HCT116 (cell line): ENCODE results near the gene KCNAB2. TPM values are rescaled to one million over a fixed set of nuclear protein-coding genes. Genes with fewer than 3 reads are reported as not detected.

Experiments
- ATAC-seq: fragments of 200-7000 bp; cut with Tn5 transposase; 2 replicates; pipeline ENCODE4 v1.9.1; 2020; ENCODE audit warnings: mild to moderate bottlenecking, moderate library complexity
- BruUV-seq: library from RNA; stranded (reverse); fragments of 400-500 nt; replicated peaks from 2 replicates; lab custom pipeline; 2021; lab: Mats Ljungman, UMichigan
- CTCF ChIA-PET: fragments of 300-600 bp; sonication (Branson Sonifier 250); formaldehyde crosslinking; loops from one replicate; lab custom pipeline; 2021; ENCODE audit warnings: antibody characterized with exemption; lab: Charles Lee
- POLR2A ChIA-PET: fragments of 300-600, 350-600 bp; sonication (Branson Sonifier 250); formaldehyde crosslinking; loops from one replicate; lab custom pipeline; 2021; ENCODE audit warnings: antibody characterized with exemption; lab: Charles Lee
- RAD21 ChIA-PET, 2 experiments: fragments of 300-600 bp; sonication (Branson Sonifier 250); formaldehyde crosslinking; loops; one replicate each; lab custom pipeline; 2023; ENCODE audit warnings: low total read pairs in 2 of 2; ENCODE audit not compliant: uncharacterized antibody in 2 of 2, unreplicated experiment in 2 of 2, low non-redundant PET in 1 of 2; lab: Charles Lee
- DNase-seq: peaks from one replicate; pipeline ENCODE4 v3.0.0-alpha.2; 2010; ENCODE audit warnings: low read depth, low spot score
- H2AFZ ChIP-seq: fragments of 200-600 bp; shearing (Covaris generic), sonication (generic); 2 replicates; pipeline ENCODE4 v1.6.1; 2017; ENCODE audit warnings: low read depth, mixed run types, mixed read lengths, antibody characterized with exemption, low read length; ENCODE audit not compliant: poor library complexity, severe bottlenecking
- H3K27ac ChIP-seq: 2 replicates; pipeline ENCODE4 v1.5.1; 2012; ENCODE audit warnings: low read depth, low read length
- H3K27me3 ChIP-seq: fragments of 200-600 bp; sonication (generic); 2 replicates; pipeline ENCODE4 v1.6.1; 2016; ENCODE audit warnings: mixed run types, low read length, mixed read lengths; ENCODE audit not compliant: insufficient read depth
- H3K36me3 ChIP-seq, 2 experiments: fragments of 200-500 bp in 1 of 2; fragments of 200-600 bp in 1 of 2; sonication (Bioruptor generic) in 1 of 2; sonication (generic) in 1 of 2; 2 replicates each; pipeline versions ENCODE4 v1.5.1 to v1.6.1; 2014 to 2016; ENCODE audit warnings: low read length in 2 of 2, inconsistent platforms in 1 of 2, mixed read lengths in 1 of 2, mixed run types in 1 of 2; ENCODE audit not compliant: insufficient read depth in 2 of 2, control insufficient read depth in 1 of 2
- H3K4me1 ChIP-seq, 2 experiments: fragments of 200-600 bp in 1 of 2; sonication (generic) in 1 of 2; 2 replicates each; pipeline versions ENCODE4 v1.5.1 to v1.6.1; 2012 to 2017; ENCODE audit warnings: low read length in 2 of 2, inconsistent platforms in 1 of 2, mild to moderate bottlenecking in 1 of 2, mixed read lengths in 1 of 2, mixed run types in 1 of 2, moderate library complexity in 1 of 2; ENCODE audit not compliant: insufficient read depth in 2 of 2, control insufficient read depth in 1 of 2
- H3K4me2 ChIP-seq: fragments of 200-600 bp; sonication (generic); 2 replicates; pipeline ENCODE4 v1.6.1; 2017; ENCODE audit warnings: mixed run types, low read length, mixed read lengths
- H3K4me3 ChIP-seq, 2 experiments: fragments of 200-600 bp in 1 of 2; sonication (generic) in 1 of 2; replicated peaks in 1 of 2; 2 replicates each; pipeline ENCODE4 v1.5.1; 2011 to 2016; ENCODE audit warnings: low read length in 2 of 2, control low read depth in 1 of 2, low read depth in 1 of 2, mild to moderate bottlenecking in 1 of 2, mixed read lengths in 1 of 2, mixed run types in 1 of 2
- H3K79me2 ChIP-seq: fragments of 200-600 bp; sonication (generic); 2 replicates; pipeline ENCODE4 v1.6.1; 2017; ENCODE audit warnings: mild to moderate bottlenecking, mixed run types, low read length, moderate library complexity, mixed read lengths; ENCODE audit not compliant: insufficient read depth
- H3K9ac ChIP-seq: fragments of 200-600 bp; sonication (generic); 2 replicates; pipeline ENCODE4 v1.6.1; 2016; ENCODE audit warnings: low read length, mixed read lengths
- H3K9me2 ChIP-seq: fragments of 200-600 bp; sonication (generic), shearing (Covaris generic); 2 replicates; pipeline ENCODE4 v1.6.1; 2017; ENCODE audit warnings: mixed run types, mild to moderate bottlenecking, moderate library complexity; ENCODE audit not compliant: insufficient read depth
- H3K9me3 ChIP-seq, 2 experiments: fragments of 200-500 bp in 1 of 2; fragments of 200-600 bp in 1 of 2; sonication (Bioruptor generic) in 1 of 2; sonication (generic) in 1 of 2; 2 replicates each; pipeline ENCODE4 v1.6.1; 2014 to 2017; ENCODE audit warnings: low read length in 2 of 2, mixed read lengths in 2 of 2, inconsistent platforms in 1 of 2, low read depth in 1 of 2, mild to moderate bottlenecking in 1 of 2, mixed run types in 1 of 2, moderate library complexity in 1 of 2; ENCODE audit not compliant: control insufficient read depth in 1 of 2, insufficient read depth in 1 of 2
- H4K20me1 ChIP-seq: fragments of 200-600 bp; sonication (generic), shearing (Covaris generic); 2 replicates; pipeline ENCODE4 v1.6.1; 2017; ENCODE audit warnings: mixed run types, mild to moderate bottlenecking, moderate library complexity; ENCODE audit not compliant: insufficient read depth
- ELF1 ChIP-seq: IDR thresholded peaks from 2 replicates; pipeline ENCODE4 v1.6.1; 2012; ENCODE audit warnings: low read depth, borderline replicate concordance
- EZH2 ChIP-seq: fragments of 200-600 bp; sonication (generic); IDR thresholded peaks from 2 replicates; pipeline ENCODE4 v1.6.1; 2017; ENCODE audit warnings: antibody characterized with exemption, mixed run types
- MAX ChIP-seq: IDR thresholded peaks from 2 replicates; pipeline ENCODE4 v1.6.1; 2012
- POLR2A ChIP-seq: IDR thresholded peaks from 2 replicates; pipeline ENCODE4 v1.7.0; 2011; ENCODE audit warnings: borderline replicate concordance; ENCODE audit not compliant: insufficient read depth, insufficient read length; ENCODE audit errors: extremely low read depth
- RAD21 ChIP-seq: IDR thresholded peaks from 2 replicates; pipeline ENCODE4 v1.6.1; 2012; ENCODE audit warnings: low read depth, mild to moderate bottlenecking
- REST ChIP-seq: IDR thresholded peaks from 2 replicates; pipeline ENCODE4 v1.6.1; 2012; ENCODE audit warnings: low read depth
- ZFX ChIP-seq: fragments of 450-650 bp; IDR thresholded peaks from 2 replicates; pipeline ENCODE4 v1.6.1; 2017
- intact Hi-C: fragments of 100-400 bp; cut with micrococcal nuclease; formaldehyde crosslinking; loops from 2 replicates; pipeline ENCODE4 v1.10.0; 2022
- total RNA-seq: library from RNA; stranded (reverse); gene quantifications from one replicate; pipeline ENCODE4 v1.2.1, GENCODE V29; 2021; ENCODE audit not compliant: unreplicated experiment

The KCNAB2 gene
- total RNA-seq, 1 experiment from 2014 or later = 18.1 TPM

GRCh38 chr1:6030547-6031261 is 15.0 kb upstream of the KCNAB2 start:
- Histone ChIP-seq H3K4me3 (no peak overlapping the region), H3K27me3 (no peaks in the 10 kb centered on the region), H3K9me2 (no peaks in the 10 kb centered on the region), H2AFZ (no peak overlapping the region), H3K27ac (no peak overlapping the region), H3K36me3 (no peaks in the 10 kb centered on the region), H3K9ac (no peak overlapping the region), H3K79me2 (no peaks in the 10 kb centered on the region), H3K4me2 (no peak overlapping the region), H3K9me3 (no peaks in the 10 kb centered on the region), H4K20me1 (no peaks in the 10 kb centered on the region), H3K4me1 (peaks cover 6 to 14% of the 10 kb centered on the region in 2 experiments; a peak in 3 of 4 replicates)
- ChIA-PET POLR2A (no interaction called here), CTCF (no interaction called here), RAD21 (no interaction called here)
- BruUV-seq = TSS peak; percentile 34
- TF ChIP-seq MAX (no peak), POLR2A (no peak), ELF1 (no peak), RAD21 (no peak), EZH2 (no peak), REST (no peak), ZFX (no peak)
- no peak for DNase-seq
- no peak for ATAC-seq
- intact Hi-C loops = no loop called here
